Thyroid gland (tissue), 4 donors: ENCODE results near the gene MTHFSD. TPM values are rescaled to one million over a fixed set of nuclear protein-coding genes. Genes with fewer than 3 reads are reported as not detected.

ENCODE experiments used
- DNase-seq, 2 donors: peaks; one replicate each; pipeline ENCODE4 v3.0.0-alpha.2; 2019
- H3K27ac ChIP-seq, 3 donors: fragments of 200-600 bp; sonication (generic); 1 replicate in 2 of 3; 2 replicates in 1 of 3; pipeline ENCODE4 v1.5.1; 2016 to 2019; ENCODE audit warnings: mild to moderate bottlenecking in 1 of 3, moderate library complexity in 1 of 3
- H3K27me3 ChIP-seq: fragments of 200-600 bp; sonication (generic); one replicate; pipeline ENCODE4 v1.5.1; 2019
- H3K36me3 ChIP-seq, 2 donors: fragments of 200-600 bp; sonication (generic); one replicate each; pipeline ENCODE4 v1.5.1; 2016 to 2019
- H3K4me1 ChIP-seq, 2 donors: fragments of 200-600 bp; sonication (generic); one replicate each; pipeline ENCODE4 v1.5.1; 2017 to 2019
- H3K4me3 ChIP-seq, 3 donors: fragments of 200-600 bp; sonication (generic); replicated peaks in 1 of 3; 1 replicate in 2 of 3; 2 replicates in 1 of 3; pipeline ENCODE4 v1.5.1; 2016; ENCODE audit warnings: mild to moderate bottlenecking in 1 of 3
- H3K9me3 ChIP-seq: fragments of 200-600 bp; sonication (generic); one replicate; pipeline ENCODE4 v1.5.1; 2017
- POLR2A ChIP-seq, 2 donors: fragments of 450-650 bp; IDR thresholded peaks; one replicate each; pipeline ENCODE4 v1.6.1; 2017; ENCODE audit warnings: antibody characterized with exemption in 2 of 2, mild to moderate bottlenecking in 2 of 2, moderate library complexity in 1 of 2
- WGBS, 2 donors: methylation state at CpG; one replicate each; pipeline ENCODE4 v1.1.5; 2017; 5-methylcytosine and 5-hydroxymethylcytosine counted together
- intact Hi-C: fragments of 100-400 bp; cut with DNase I; formaldehyde crosslinking; loops from one replicate; pipeline ENCODE4 v1.15.1; 2023
- total RNA-seq, 4 donors: library from RNA; depleted of rRNA; stranded (reverse); fragments of >200 nt; gene quantifications; one replicate each; pipeline ENCODE4 v1.2.3, GENCODE V29; 2016
- TF ChIP-seq, protein P1 (sequence below), 6 experiments: fragments of 200-600 bp in 3 of 6; fragments of 450-650 bp in 3 of 6; sonication (generic) in 3 of 6; IDR thresholded peaks; one replicate each; pipeline ENCODE4 v1.5.1; 2016 to 2019; ENCODE audit warnings: antibody characterized with exemption in 6 of 6, mild to moderate bottlenecking in 2 of 6, inconsistent platforms in 1 of 6, moderate library complexity in 1 of 6

MTHFSD gene
- total RNA-seq, 4 donors from 2014 or later, result 21.2 to 27.4 (median 25.2) TPM

GRCh38 chr16:86581458-86581857 is 26.4 kb upstream of the MTHFSD start:
- H3K36me3 ChIP-seq, result no peaks in the 10 kb centered on the region
- no peaks in the 10 kb centered on the region for H3K9me3 ChIP-seq
- intact Hi-C loops, result no loop called here
- peaks cover 0 to 4% of the 10 kb centered on the region in 2 donors for H3K4me1 ChIP-seq
- DNase-seq, result no peak
- H3K27ac ChIP-seq, result no peak overlapping the region
- H3K27me3 ChIP-seq, result peaks cover 3% of the 10 kb centered on the region
- WGBS, 2 donors, result 46 to 56% methylated on average over 4 of the region's 4 CpGs
- no peak overlapping the region for H3K4me3 ChIP-seq
- TF ChIP-seq, protein P1, sequence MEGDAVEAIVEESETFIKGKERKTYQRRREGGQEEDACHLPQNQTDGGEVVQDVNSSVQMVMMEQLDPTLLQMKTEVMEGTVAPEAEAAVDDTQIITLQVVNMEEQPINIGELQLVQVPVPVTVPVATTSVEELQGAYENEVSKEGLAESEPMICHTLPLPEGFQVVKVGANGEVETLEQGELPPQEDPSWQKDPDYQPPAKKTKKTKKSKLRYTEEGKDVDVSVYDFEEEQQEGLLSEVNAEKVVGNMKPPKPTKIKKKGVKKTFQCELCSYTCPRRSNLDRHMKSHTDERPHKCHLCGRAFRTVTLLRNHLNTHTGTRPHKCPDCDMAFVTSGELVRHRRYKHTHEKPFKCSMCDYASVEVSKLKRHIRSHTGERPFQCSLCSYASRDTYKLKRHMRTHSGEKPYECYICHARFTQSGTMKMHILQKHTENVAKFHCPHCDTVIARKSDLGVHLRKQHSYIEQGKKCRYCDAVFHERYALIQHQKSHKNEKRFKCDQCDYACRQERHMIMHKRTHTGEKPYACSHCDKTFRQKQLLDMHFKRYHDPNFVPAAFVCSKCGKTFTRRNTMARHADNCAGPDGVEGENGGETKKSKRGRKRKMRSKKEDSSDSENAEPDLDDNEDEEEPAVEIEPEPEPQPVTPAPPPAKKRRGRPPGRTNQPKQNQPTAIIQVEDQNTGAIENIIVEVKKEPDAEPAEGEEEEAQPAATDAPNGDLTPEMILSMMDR (IDR thresholded peaks at IDR 0.05), result no peak
- no peak for TF ChIP-seq POLR2A (IDR thresholded peaks at IDR 0.05)

- intact Hi-C loops, result no loop called here
- Histone ChIP-seq H3K27ac (no peak overlapping the region), H3K9me3 (no peaks in the 10 kb centered on the region), H3K36me3 (no peaks in the 10 kb centered on the region), H3K4me3 (no peak overlapping the region), H3K27me3 (peaks cover 3% of the 10 kb centered on the region), H3K4me1 (peaks cover 0 to 4% of the 10 kb centered on the region in 2 donors)
- TF ChIP-seq, protein P1 (IDR thresholded peaks at IDR 0.05), result no peak
- TF ChIP-seq POLR2A (IDR thresholded peaks at IDR 0.05), result no peak
- no peak for DNase-seq
- 65 to 69% methylated on average over 9 of the region's 9 CpGs for WGBS, 2 donors
Observed at GRCh38 chr16:86580791-86581170, 25.7 kb upstream of the MTHFSD start.

GRCh38 chr16:86580063-86580790 is 25.2 kb upstream of the MTHFSD start:
- peaks cover 0 to 4% of the 10 kb centered on the region in 2 donors for H3K4me1 ChIP-seq
- H3K36me3 ChIP-seq, result no peaks in the 10 kb centered on the region
- H3K9me3 ChIP-seq, result no peaks in the 10 kb centered on the region
- TF ChIP-seq, protein P1 (IDR thresholded peaks at IDR 0.05), result no peak
- TF ChIP-seq POLR2A (IDR thresholded peaks at IDR 0.05), result no peak
- intact Hi-C loops, result no loop called here
- no peak for DNase-seq
- no peak overlapping the region for H3K4me3 ChIP-seq
- 41 to 58% methylated on average over 14 to 19 of the region's 19 CpGs for WGBS, 2 donors
- H3K27me3 ChIP-seq, result peaks cover 3% of the 10 kb centered on the region
- no peak overlapping the region for H3K27ac ChIP-seq

GRCh38 chr16:86579268-86580062 is 24.4 kb upstream of the MTHFSD start:
- DNase-seq, result no peak
- Histone ChIP-seq H3K36me3 (no peaks in the 10 kb centered on the region), H3K27ac (no peak overlapping the region), H3K4me3 (no peak overlapping the region), H3K9me3 (no peaks in the 10 kb centered on the region), H3K27me3 (peaks cover 3% of the 10 kb centered on the region), H3K4me1 (peaks cover 0 to 4% of the 10 kb centered on the region in 2 donors)
- no peak for TF ChIP-seq POLR2A (IDR thresholded peaks at IDR 0.05)
- TF ChIP-seq, protein P1 (IDR thresholded peaks at IDR 0.05), result no peak
- intact Hi-C loops, result no loop called here
- 21 to 31% methylated on average over 17 to 30 of the region's 69 CpGs for WGBS, 2 donors
